Progenitor cell of endocrine pancreas (in vitro differentiated cells): ENCODE data around the gene ZNF174. TPM values are rescaled to one million over a fixed set of nuclear protein-coding genes. Genes with fewer than 3 reads are reported as not detected.

Experiments used
- DNase-seq: peaks from one replicate; pipeline ENCODE4 v3.0.0; 2021; ENCODE audit warnings: low spot score; ENCODE audit not compliant: unreplicated experiment
- H3K27ac Mint-ChIP-seq: 2 replicates; pipeline ENCODE4 v1.8.0; 2021; ENCODE audit warnings: mild to moderate bottlenecking, moderate library complexity, mixed read lengths
- H3K27me3 Mint-ChIP-seq: 2 replicates; pipeline ENCODE4 v1.8.0; 2021; ENCODE audit warnings: mixed read lengths
- H3K36me3 Mint-ChIP-seq: 2 replicates; pipeline ENCODE4 v1.8.0; 2022; ENCODE audit warnings: mixed read lengths; ENCODE audit not compliant: insufficient read depth
- H3K4me1 Mint-ChIP-seq: 2 replicates; pipeline ENCODE4 v1.8.0; 2021; ENCODE audit warnings: low read depth, mixed read lengths
- H3K4me3 Mint-ChIP-seq: 2 replicates; pipeline ENCODE4 v1.8.0; 2021; ENCODE audit warnings: low read depth, mild to moderate bottlenecking, moderate library complexity, mixed read lengths
- H3K9me3 Mint-ChIP-seq: 2 replicates; pipeline ENCODE4 v1.8.0; 2021; ENCODE audit warnings: low read depth, mixed read lengths
- total RNA-seq: library from RNA; stranded (reverse); gene quantifications from 2 replicates; pipeline ENCODE4 v1.2.1, GENCODE V29; 2021
- TF ChIP-seq, protein P1 (sequence below): fragments of 200-600 bp; sonication (generic); IDR thresholded peaks from one replicate; pipeline ENCODE4 v1.5.0; 2021; ENCODE audit warnings: antibody characterized with exemption, mild to moderate bottlenecking; ENCODE audit not compliant: unreplicated experiment

Gene ZNF174
- total RNA-seq, 1 donor from 2014 or later = 13.5 TPM

DNA sequence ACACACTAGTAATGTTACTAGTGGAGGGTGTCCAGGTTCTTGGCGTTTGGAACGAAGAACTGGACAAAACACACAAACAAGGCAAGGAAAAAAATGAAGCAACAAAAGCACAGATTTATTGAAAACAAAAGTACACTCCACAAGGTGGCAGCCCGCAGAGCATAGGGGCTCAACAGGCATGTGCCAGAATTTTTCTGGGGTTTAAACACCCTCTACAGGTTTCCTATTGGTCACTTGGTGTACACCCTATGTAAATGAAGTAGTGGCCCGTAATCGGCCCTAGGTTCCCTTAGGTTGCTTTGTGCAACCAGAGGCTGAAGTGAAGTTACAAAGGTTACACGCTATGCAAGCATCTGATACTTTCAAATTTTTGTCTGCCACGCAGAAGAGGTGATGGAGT is 37.2 kb upstream of the ZNF174 start:
- Mint-ChIP-seq H3K27me3 (peaks cover 10% of the 10 kb centered on the region), H3K36me3 (no peaks in the 10 kb centered on the region), H3K9me3 (peaks cover 17% of the 10 kb centered on the region), H3K4me3 (no peak overlapping the region), H3K27ac (no peak overlapping the region), H3K4me1 (no peaks in the 10 kb centered on the region)
- DNase-seq = no peak
- TF ChIP-seq, protein P1, sequence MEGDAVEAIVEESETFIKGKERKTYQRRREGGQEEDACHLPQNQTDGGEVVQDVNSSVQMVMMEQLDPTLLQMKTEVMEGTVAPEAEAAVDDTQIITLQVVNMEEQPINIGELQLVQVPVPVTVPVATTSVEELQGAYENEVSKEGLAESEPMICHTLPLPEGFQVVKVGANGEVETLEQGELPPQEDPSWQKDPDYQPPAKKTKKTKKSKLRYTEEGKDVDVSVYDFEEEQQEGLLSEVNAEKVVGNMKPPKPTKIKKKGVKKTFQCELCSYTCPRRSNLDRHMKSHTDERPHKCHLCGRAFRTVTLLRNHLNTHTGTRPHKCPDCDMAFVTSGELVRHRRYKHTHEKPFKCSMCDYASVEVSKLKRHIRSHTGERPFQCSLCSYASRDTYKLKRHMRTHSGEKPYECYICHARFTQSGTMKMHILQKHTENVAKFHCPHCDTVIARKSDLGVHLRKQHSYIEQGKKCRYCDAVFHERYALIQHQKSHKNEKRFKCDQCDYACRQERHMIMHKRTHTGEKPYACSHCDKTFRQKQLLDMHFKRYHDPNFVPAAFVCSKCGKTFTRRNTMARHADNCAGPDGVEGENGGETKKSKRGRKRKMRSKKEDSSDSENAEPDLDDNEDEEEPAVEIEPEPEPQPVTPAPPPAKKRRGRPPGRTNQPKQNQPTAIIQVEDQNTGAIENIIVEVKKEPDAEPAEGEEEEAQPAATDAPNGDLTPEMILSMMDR = no peak

DNA sequence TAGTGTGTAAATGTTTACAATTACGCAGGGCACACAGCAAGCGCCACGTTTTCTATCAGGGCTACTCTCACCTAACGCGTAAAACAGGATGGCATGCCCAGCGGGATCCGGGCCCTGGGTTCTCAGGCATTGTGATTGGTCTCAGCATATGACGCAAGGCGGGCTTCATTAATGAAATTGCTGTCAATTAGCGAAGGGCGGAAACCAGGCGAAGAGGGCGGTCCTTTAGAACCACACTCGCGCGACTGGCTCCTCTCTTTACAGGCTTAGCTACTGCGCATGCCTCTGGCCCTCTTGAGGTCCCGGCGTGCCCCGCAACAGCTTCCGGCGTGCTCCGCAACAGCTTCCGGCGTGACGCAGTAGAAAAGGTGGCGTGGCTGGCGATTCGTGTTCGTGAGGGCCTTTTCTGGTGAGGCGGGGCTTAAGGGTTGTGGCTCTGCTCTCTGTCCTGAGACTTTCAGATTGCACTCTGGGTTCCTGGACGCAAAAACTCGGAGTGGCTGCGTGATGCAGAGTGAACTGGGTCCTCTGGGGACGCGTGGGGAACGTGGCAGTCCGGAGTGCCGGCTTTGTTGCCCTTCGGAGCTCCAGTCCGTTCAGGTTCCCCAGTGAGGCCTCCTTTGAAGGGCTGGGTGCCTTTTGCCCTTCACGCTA is 36.1 kb upstream of the ZNF174 start:
- TF ChIP-seq, protein P1 = no peak
- Mint-ChIP-seq H3K4me1 (no peaks in the 10 kb centered on the region), H3K27me3 (peaks cover 8% of the 10 kb centered on the region), H3K27ac (no peak overlapping the region), H3K36me3 (no peaks in the 10 kb centered on the region), H3K4me3 (no peak overlapping the region), H3K9me3 (peaks cover 14% of the 10 kb centered on the region)
- no peak for DNase-seq

DNA sequence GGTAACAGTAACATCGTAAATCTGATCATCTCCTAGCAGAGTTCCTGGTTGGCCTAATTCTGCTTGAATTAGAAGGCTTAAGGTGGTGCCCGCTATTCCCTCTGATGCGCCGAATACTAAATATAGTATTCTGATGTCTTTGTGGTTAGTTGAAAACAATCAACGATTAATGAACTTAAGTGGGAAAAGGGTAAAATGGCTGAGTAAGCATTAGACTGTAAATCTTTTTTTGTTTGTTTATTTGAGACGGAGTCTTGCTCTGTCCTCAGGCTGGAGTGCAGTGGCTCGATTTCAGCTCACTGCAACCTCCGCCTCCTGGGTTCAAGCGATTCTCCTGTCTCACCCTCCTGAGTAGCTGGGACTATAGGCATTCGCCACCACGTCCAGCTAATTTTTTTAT is 31.9 kb upstream of the ZNF174 start:
- Mint-ChIP-seq H3K27me3 (no peaks in the 10 kb centered on the region), H3K4me3 (no peak overlapping the region), H3K27ac (no peak overlapping the region), H3K4me1 (no peaks in the 10 kb centered on the region), H3K9me3 (peaks cover 13% of the 10 kb centered on the region), H3K36me3 (no peaks in the 10 kb centered on the region)
- no peak for DNase-seq
- TF ChIP-seq, protein P1 = no peak

DNA sequence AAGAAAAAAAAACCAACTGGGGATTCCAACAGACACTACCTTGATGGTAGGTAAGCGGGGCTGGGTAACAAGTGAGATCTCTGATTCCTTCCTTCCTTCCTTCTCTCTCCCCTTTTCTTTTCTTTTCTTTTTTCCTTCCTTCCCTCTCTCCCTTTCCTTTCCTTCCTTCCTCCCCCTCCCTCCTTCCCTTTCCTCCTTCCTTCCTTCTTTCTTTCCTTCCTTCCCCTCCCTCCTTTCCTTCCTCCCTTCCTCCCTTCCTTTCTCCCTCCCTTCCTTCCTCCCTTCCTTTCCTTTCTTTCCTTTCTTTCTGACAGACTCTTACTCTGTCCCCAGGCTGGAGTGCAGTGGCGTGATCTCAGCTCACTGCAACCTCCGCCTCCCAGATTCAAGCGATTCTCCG is 25.3 kb upstream of the ZNF174 start:
- no peak for DNase-seq
- Mint-ChIP-seq H3K4me3 (no peak overlapping the region), H3K27me3 (no peaks in the 10 kb centered on the region), H3K27ac (no peak overlapping the region), H3K9me3 (peaks cover 48% of the 10 kb centered on the region), H3K4me1 (no peaks in the 10 kb centered on the region), H3K36me3 (peaks cover 13% of the 10 kb centered on the region)
- TF ChIP-seq, protein P1 = no peak

DNA sequence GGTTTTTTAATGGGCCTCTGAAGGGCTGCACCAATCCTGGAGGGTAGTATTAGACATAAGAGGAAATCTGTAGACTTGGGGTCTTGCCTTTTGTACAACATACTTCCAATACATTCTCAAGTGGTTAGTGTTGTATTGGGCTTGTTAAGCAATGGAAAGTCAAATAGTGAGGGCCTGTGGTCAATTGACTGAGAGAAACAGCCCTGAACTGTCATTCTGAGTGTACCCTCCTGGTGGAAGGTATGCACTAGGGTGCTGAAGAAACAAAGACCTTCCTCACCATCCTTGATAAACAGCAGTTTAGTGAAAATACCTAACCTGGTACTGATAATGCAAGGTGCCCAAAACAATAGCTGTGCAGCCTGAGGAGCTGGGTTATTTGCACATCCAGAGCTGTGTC is 23.1 kb upstream of the ZNF174 start:
- H3K4me1 Mint-ChIP-seq = no peaks in the 10 kb centered on the region

More for the DNA sequence above, 23.1 kb upstream of the ZNF174 start:
- peaks cover 35% of the 10 kb centered on the region for H3K36me3 Mint-ChIP-seq
- H3K9me3 Mint-ChIP-seq = peaks cover 66% of the 10 kb centered on the region
- DNase-seq = no peak
- no peak overlapping the region for H3K27ac Mint-ChIP-seq
- no peaks in the 10 kb centered on the region for H3K27me3 Mint-ChIP-seq
- no peak overlapping the region for H3K4me3 Mint-ChIP-seq
- TF ChIP-seq, protein P1 = no peak
